Hepatic stellate cell (primary cell): ENCODE measurements around the gene KCTD7.
"Not testable (repeated sequence)": the region's sequence is repeated elsewhere in the genome, so short reads cannot be mapped to it uniquely, and the experiment has no call there.

ENCODE experiments used
- DNase-seq: peaks from one replicate; pipeline ENCODE4 v3.0.0; 2011; ENCODE audit warnings: low spot score

KCTD7 gene

GRCh38 chr7:66628361-66629221 lies at the start of gene KCTD7:
Gene KCTD7 (plus strand): TSS chr7:66628881. CDS start chr7:66629065, 184 bp downstream.
- DNase-seq = peak; percentile 98

GRCh38 chr7:66580380-66580779 lies 48.3 kb upstream of the KCTD7 start:
- DNase-seq = not testable (repeated sequence)

GRCh38 chr7:66582816-66583489 lies 45.7 kb upstream of the KCTD7 start:
- not testable (repeated sequence) for DNase-seq

GRCh38 chr7:66583490-66584110 lies 45.1 kb upstream of the KCTD7 start:
- DNase-seq = no peak

GRCh38 chr7:66586181-66586580 lies 42.5 kb upstream of the KCTD7 start:
- no peak for DNase-seq

GRCh38 chr7:66588226-66588625 lies 40.5 kb upstream of the KCTD7 start:
- peak; percentile 11 for DNase-seq

- DNase-seq = not testable (repeated sequence)
Measured at GRCh38 chr7:66588856-66589570, 39.7 kb upstream of the KCTD7 start.

- DNase-seq = peak; percentile 71
Measured at GRCh38 chr7:66590302-66591057, 38.2 kb upstream of the KCTD7 start.

GRCh38 chr7:66591058-66591798 lies 37.5 kb upstream of the KCTD7 start:
- not testable (repeated sequence) for DNase-seq

GRCh38 chr7:66591799-66592596 lies 36.7 kb upstream of the KCTD7 start:
- peak; percentile 94 for DNase-seq

- not testable (repeated sequence) for DNase-seq
Measured at GRCh38 chr7:66592597-66593146, 36.0 kb upstream of the KCTD7 start.

GRCh38 chr7:66594082-66594481 lies 34.6 kb upstream of the KCTD7 start:
- DNase-seq = not testable (repeated sequence)

GRCh38 chr7:66597461-66597860 lies 31.2 kb upstream of the KCTD7 start:
- DNase-seq = no peak

- DNase-seq = no peak
Measured at GRCh38 chr7:66602159-66602558, 26.5 kb upstream of the KCTD7 start.

- DNase-seq = no peak
Measured at GRCh38 chr7:66604198-66604597, 24.5 kb upstream of the KCTD7 start.

- not testable (repeated sequence) for DNase-seq
Measured at GRCh38 chr7:66606540-66607291, 22.0 kb upstream of the KCTD7 start.

- DNase-seq = no peak
Measured at GRCh38 chr7:66609176-66609575, 19.5 kb upstream of the KCTD7 start.

- not testable (repeated sequence) for DNase-seq
Measured at GRCh38 chr7:66614596-66614995, 14.1 kb upstream of the KCTD7 start.

- no peak for DNase-seq
Measured at GRCh38 chr7:66615699-66616098, 13.0 kb upstream of the KCTD7 start.
